ENCODE results near the gene TCF7L2.

Gene TCF7L2

DNA sequence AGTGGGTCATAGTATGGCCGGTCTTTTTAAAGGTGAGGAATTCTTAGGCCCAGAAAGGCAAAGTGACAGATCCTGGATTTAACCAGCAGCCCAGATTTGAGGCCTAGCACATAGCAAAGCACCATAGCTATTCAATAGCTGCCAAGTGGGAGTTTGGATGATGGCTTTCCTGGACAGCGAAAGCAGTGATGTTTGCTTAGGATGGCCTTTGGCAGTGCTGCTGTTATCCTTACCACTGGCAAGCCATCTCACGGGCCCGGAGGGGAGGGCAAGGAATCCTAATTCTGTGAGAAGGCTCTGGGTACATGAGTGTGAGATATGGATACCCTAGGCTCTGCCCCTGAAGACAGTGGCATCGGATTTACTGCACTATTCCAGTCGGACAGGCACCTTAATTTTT lies 50.4 kb downstream of the TCF7L2 start:
- no peaks in the 10 kb centered on the region for H3K9me3 ChIP-seq (ENCODE audit: low read length)
- H3F3A ChIP-seq (ENCODE audit: insufficient read depth, low read length), result no peaks in the 10 kb centered on the region
- H4K20me1 ChIP-seq (ENCODE audit: insufficient read depth, low read length), result no peaks in the 10 kb centered on the region
- TF ChIP-seq EZH2 (IDR thresholded peaks at IDR 0.05; ENCODE audit: borderline replicate concordance, low read length), result no peak
- TF ChIP-seq, protein P1, sequence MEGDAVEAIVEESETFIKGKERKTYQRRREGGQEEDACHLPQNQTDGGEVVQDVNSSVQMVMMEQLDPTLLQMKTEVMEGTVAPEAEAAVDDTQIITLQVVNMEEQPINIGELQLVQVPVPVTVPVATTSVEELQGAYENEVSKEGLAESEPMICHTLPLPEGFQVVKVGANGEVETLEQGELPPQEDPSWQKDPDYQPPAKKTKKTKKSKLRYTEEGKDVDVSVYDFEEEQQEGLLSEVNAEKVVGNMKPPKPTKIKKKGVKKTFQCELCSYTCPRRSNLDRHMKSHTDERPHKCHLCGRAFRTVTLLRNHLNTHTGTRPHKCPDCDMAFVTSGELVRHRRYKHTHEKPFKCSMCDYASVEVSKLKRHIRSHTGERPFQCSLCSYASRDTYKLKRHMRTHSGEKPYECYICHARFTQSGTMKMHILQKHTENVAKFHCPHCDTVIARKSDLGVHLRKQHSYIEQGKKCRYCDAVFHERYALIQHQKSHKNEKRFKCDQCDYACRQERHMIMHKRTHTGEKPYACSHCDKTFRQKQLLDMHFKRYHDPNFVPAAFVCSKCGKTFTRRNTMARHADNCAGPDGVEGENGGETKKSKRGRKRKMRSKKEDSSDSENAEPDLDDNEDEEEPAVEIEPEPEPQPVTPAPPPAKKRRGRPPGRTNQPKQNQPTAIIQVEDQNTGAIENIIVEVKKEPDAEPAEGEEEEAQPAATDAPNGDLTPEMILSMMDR (IDR thresholded peaks at IDR 0.05; ENCODE audit: low read length), result no peak
- no peak overlapping the region for H2AFZ ChIP-seq (ENCODE audit: low read length)
- H3K9me2 ChIP-seq (ENCODE audit: low read depth, low read length), result no peaks in the 10 kb centered on the region
- no peaks in the 10 kb centered on the region for H3K36me3 ChIP-seq (ENCODE audit: insufficient read depth, low read length)
- H3K4me2 ChIP-seq (ENCODE audit: low read length), result no peak overlapping the region
- H3K27ac ChIP-seq (ENCODE audit: low read depth, low read length, poor library complexity, severe bottlenecking), result no peak overlapping the region
- no peaks in the 10 kb centered on the region for H3K27me3 ChIP-seq (ENCODE audit: insufficient read depth, low read length)
- peaks cover 87% of the 10 kb centered on the region for H3K4me1 ChIP-seq (ENCODE audit: insufficient read depth, low read length, severe bottlenecking)
- H3K79me2 ChIP-seq (ENCODE audit: insufficient read depth, low read length), result peaks cover 24% of the 10 kb centered on the region; the same call in 1 of the 2 replicates
- no peak overlapping the region for H3K4me3 ChIP-seq (ENCODE audit: low read depth, low read length, poor library complexity, severe bottlenecking)
- no peak overlapping the region for H3K9ac ChIP-seq (ENCODE audit: low read length)

DNA sequence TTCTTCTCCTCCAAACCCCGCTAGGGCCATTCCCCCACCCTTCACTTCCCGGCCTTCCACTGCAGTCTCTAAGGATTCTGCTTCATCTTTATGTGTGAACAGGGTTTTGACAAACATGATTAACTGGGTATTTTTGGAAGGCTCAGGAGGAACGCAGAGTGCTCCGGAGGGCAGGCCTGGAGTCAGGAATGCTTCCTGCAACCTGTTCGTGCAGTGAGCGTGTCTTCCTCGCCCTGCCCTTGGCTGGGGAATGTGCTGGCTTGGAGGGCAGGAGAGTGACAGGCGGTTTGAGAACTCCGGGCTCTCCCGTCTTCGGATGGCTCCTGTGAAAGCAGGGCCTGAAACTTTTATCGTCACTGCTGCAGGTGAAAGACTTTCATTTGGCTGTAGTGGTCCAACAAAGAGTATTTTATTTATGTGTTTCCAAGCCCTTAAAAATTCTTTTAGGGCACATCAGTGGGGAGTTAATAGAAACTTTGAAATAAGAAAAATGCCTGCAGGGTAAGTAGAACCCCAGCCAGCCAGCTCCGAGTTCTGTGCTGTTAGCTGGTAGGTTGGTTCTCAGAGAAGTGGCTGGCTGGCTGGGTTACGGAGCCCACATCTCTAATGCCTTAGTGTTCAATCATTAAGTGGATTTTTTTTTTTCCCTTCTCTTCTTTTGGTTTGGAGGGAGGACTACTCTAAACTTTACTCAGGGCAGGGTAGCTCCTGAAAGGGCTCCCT lies 51.0 kb downstream of the TCF7L2 start:
- H3F3A ChIP-seq (ENCODE audit: insufficient read depth, low read length), result no peaks in the 10 kb centered on the region
- TF ChIP-seq, protein P1 (IDR thresholded peaks at IDR 0.05; ENCODE audit: low read length), result no peak
- TF ChIP-seq EZH2 (IDR thresholded peaks at IDR 0.05; ENCODE audit: borderline replicate concordance, low read length), result no peak
- no peaks in the 10 kb centered on the region for H3K27me3 ChIP-seq (ENCODE audit: insufficient read depth, low read length)
- H3K4me2 ChIP-seq (ENCODE audit: low read length), result no peak overlapping the region
- no peak overlapping the region for H3K9ac ChIP-seq (ENCODE audit: low read length)
- H3K79me2 ChIP-seq (ENCODE audit: insufficient read depth, low read length), result peaks cover 20% of the 10 kb centered on the region; the same call in 1 of the 2 replicates
- H3K4me3 ChIP-seq (ENCODE audit: low read depth, low read length, poor library complexity, severe bottlenecking), result no peak overlapping the region
- H3K9me2 ChIP-seq (ENCODE audit: low read depth, low read length), result no peaks in the 10 kb centered on the region
- H3K9me3 ChIP-seq (ENCODE audit: low read length), result no peaks in the 10 kb centered on the region
- H3K36me3 ChIP-seq (ENCODE audit: insufficient read depth, low read length), result no peaks in the 10 kb centered on the region
- H4K20me1 ChIP-seq (ENCODE audit: insufficient read depth, low read length), result no peaks in the 10 kb centered on the region
- H3K27ac ChIP-seq (ENCODE audit: low read depth, low read length, poor library complexity, severe bottlenecking), result peak overlapping the region; percentile 5
- H2AFZ ChIP-seq (ENCODE audit: low read length), result no peak overlapping the region
- H3K4me1 ChIP-seq (ENCODE audit: insufficient read depth, low read length, severe bottlenecking), result peaks cover 87% of the 10 kb centered on the region

DNA sequence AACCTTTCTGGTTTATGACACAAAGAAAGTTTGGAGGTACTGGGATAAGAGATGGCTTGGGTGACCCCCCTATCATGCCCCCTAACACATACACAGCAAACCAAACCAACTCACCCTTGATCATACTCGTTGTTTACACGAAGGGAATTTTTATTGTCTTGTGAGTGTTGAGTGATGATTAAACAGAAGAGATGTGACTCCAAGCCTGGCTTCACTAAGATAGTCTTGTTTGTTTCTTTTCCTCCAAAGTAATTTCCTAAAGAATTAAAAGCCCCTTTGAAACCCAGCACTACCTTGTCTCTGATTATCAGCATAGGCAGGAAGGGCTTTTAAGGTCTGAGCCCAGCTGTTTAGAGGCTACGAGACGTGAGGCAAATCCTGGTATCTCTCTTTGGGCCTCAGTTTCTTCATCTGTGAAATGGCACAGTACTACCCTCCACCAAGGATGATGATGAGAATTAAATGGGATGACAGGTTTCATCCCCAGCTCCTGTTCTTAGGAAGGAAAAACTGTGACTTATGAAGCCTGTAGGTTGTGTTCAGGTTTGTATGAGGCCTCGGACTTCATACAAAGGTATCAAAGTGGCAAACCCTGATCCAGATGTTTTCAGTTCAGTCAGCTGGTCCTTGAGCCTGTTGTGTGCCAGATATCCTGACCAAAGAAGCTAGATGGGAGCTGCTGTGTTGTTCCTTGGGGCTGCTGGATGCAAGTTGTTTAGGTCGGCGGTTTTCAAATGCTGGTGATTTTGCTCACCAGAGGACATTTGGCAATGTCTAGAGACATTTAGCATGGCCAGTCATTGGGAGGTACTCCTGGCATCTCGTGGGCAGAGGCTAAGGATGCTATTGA lies 51.8 kb downstream of the TCF7L2 start:
- Histone ChIP-seq H4K20me1 (ENCODE audit: insufficient read depth, low read length) (no peaks in the 10 kb centered on the region), H3K4me1 (ENCODE audit: insufficient read depth, low read length, severe bottlenecking) (peaks cover 87% of the 10 kb centered on the region), H3K9ac (ENCODE audit: low read length) (no peak overlapping the region), H3K27ac (ENCODE audit: low read depth, low read length, poor library complexity, severe bottlenecking) (peak overlapping the region; percentile 5), H3K79me2 (ENCODE audit: insufficient read depth, low read length) (peaks cover 20% of the 10 kb centered on the region; the same call in 1 of the 2 replicates), H2AFZ (ENCODE audit: low read length) (no peak overlapping the region), H3K9me2 (ENCODE audit: low read depth, low read length) (no peaks in the 10 kb centered on the region), H3K4me2 (ENCODE audit: low read length) (no peak overlapping the region), H3K4me3 (ENCODE audit: low read depth, low read length, poor library complexity, severe bottlenecking) (no peak overlapping the region), H3F3A (ENCODE audit: insufficient read depth, low read length) (no peaks in the 10 kb centered on the region), H3K9me3 (ENCODE audit: low read length) (no peaks in the 10 kb centered on the region), H3K27me3 (ENCODE audit: insufficient read depth, low read length) (no peaks in the 10 kb centered on the region), H3K36me3 (ENCODE audit: insufficient read depth, low read length) (no peaks in the 10 kb centered on the region)
- TF ChIP-seq, protein P1 (IDR thresholded peaks at IDR 0.05; ENCODE audit: low read length), result no peak
- TF ChIP-seq EZH2 (IDR thresholded peaks at IDR 0.05; ENCODE audit: borderline replicate concordance, low read length), result no peak
